ENCODE data around the gene SMOC2. TPM values are rescaled to one million over a fixed set of nuclear protein-coding genes. Genes with fewer than 3 reads are reported as not detected.

SMOC2 gene
- total RNA-seq, 2 donors from 2014 or later = not detected

DNA sequence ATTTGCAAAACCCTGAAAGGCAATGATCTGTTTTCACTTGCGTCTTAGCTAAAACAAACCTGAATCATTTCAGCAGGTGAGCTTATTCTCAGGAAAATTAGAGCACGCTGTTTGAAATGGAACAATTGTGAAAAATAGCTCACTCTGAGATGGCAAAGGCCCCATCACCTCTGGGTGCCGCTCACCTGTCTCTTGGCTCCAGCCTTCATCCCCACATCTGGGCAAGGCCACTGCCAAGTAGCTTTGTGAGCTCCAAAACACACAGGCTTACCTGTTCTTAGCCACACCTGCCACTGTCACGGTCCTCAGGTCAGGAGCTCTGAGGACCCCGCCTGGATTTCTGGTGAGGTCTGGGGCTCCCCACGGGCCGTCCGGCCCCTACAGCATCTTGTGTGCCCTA lies 66.7 kb downstream of the SMOC2 start:
- peaks cover 28% of the 10 kb centered on the region for H3K27me3 Mint-ChIP-seq
- no peaks in the 10 kb centered on the region for H3K4me1 Mint-ChIP-seq
- DNase-seq (no peak), ATAC-seq (no peak)
- H3K9me3 ChIP-seq (ENCODE audit: control insufficient read depth, low read length, poor library complexity, severe bottlenecking) = no peaks in the 10 kb centered on the region
- H3K4me3 Mint-ChIP-seq = no peak overlapping the region
- no peaks in the 10 kb centered on the region for H3K36me3 Mint-ChIP-seq (ENCODE audit: low read depth)
- no peak overlapping the region for H3K27ac Mint-ChIP-seq

GRCh38 chr6:168508903-168509302 lies 67.9 kb downstream of the SMOC2 start:
- Mint-ChIP-seq H3K27ac (no peak overlapping the region), H3K4me1 (no peaks in the 10 kb centered on the region), H3K4me3 (no peak overlapping the region), H3K27me3 (peaks cover 26% of the 10 kb centered on the region), H3K36me3 (ENCODE audit: low read depth) (no peaks in the 10 kb centered on the region)
- H3K9me3 ChIP-seq (ENCODE audit: control insufficient read depth, low read length, poor library complexity, severe bottlenecking) = no peaks in the 10 kb centered on the region
- no peak for DNase-seq
- ATAC-seq = no peak

DNA sequence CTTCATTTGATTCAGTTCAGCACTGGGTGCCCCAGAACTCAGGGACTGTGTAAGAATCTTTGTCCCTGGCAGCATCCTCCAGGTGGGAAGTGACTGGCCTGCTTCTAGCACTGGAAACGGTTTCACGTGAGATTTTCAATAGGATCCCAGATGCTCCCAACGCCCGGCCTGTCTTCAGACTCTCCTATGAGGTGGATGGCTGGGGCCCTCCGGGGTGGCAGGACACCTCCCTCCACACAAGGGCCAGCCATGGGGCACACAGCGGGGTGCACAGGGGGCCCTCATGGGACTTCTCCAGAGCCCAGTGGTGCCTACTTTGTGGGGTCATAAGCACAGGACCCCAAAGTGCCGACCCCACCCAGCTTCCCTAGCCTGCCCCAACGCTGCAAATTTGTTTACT lies 72.8 kb downstream of the SMOC2 start:
- Mint-ChIP-seq H3K4me1 (no peaks in the 10 kb centered on the region), H3K27me3 (peaks cover 16% of the 10 kb centered on the region), H3K4me3 (no peak overlapping the region), H3K36me3 (ENCODE audit: low read depth) (no peaks in the 10 kb centered on the region), H3K27ac (no peak overlapping the region)
- DNase-seq = no peak
- H3K9me3 ChIP-seq (ENCODE audit: control insufficient read depth, low read length, poor library complexity, severe bottlenecking) = no peaks in the 10 kb centered on the region
- no peak for ATAC-seq

DNA sequence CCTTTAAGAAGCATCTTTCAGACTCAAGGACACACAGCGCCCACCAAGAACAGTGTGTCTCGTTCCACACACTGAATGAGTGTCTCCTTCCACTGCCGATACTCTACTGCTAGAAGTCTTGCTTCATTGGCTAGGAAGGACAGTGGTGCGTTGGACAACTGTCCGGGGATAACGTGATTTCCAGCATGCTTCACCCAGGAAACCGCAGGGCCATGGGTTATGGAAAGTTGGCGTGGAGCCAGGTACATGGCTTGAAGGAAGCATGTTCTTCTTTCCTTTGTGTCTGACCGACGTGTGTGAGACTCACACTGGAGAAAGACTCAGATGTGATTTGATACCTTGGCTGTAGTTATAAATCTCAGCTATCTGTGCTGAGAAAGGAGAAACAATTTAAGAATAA lies 73.2 kb downstream of the SMOC2 start:
- H3K27ac Mint-ChIP-seq = no peak overlapping the region
- H3K4me1 Mint-ChIP-seq = no peaks in the 10 kb centered on the region
- ATAC-seq (no peak), DNase-seq (no peak)
- H3K27me3 Mint-ChIP-seq = peaks cover 11% of the 10 kb centered on the region
- H3K9me3 ChIP-seq (ENCODE audit: control insufficient read depth, low read length, poor library complexity, severe bottlenecking) = no peaks in the 10 kb centered on the region
- H3K36me3 Mint-ChIP-seq (ENCODE audit: low read depth) = no peaks in the 10 kb centered on the region
- no peak overlapping the region for H3K4me3 Mint-ChIP-seq

- H3K4me3 Mint-ChIP-seq = no peak overlapping the region
- H3K27ac Mint-ChIP-seq = no peak overlapping the region
- DNase-seq (no peak), ATAC-seq (no peak)
- H3K27me3 Mint-ChIP-seq = peaks cover 11% of the 10 kb centered on the region
- no peaks in the 10 kb centered on the region for H3K36me3 Mint-ChIP-seq (ENCODE audit: low read depth)
- no peaks in the 10 kb centered on the region for H3K4me1 Mint-ChIP-seq
- no peaks in the 10 kb centered on the region for H3K9me3 ChIP-seq (ENCODE audit: control insufficient read depth, low read length, poor library complexity, severe bottlenecking)
These were observed 74.4 kb downstream of the SMOC2 start for GRCh38 chr6:168515376-168515775.

DNA sequence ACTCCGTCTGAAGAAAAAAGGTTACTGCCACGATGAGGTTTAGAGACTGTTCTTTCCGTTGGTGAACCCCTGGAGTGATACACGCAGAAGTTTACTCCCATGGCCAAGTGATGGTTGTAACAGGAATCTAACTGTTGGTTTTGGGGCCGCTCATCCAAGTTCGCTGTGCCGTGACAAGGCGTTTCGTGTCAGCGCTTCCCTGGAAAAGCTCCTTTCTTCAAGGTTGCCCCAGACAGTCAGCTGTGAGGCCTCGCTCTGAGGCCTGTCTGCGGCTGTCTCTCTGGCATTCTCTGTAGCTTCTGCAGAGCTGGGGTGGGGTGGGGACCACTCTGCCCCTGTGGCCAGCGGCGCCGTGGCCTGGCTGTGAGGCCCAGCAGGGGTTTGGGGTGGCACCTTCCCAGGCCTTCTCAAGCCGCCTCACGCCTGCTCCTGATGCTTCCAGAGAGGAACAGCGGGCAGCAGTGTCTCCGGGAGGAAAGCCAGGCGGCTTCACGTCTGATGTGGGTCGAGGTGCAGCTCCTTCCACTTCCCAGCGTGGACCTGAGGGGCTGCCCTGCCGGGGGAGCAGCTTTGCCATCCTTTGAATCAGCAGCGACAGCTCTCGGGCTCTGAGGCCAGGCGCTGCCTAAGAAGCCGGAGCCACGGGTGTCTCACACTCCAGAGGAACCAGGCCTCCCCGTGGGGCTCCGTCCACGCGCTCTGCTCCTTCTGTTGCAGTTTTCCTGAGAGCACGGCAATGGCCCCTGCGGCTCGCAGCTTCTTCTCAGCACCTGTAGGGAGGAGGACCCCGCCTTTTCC lies 76.2 kb downstream of the SMOC2 start:
- Mint-ChIP-seq H3K27me3 (peaks cover under 1% of the 10 kb centered on the region), H3K4me1 (no peaks in the 10 kb centered on the region), H3K27ac (no peak overlapping the region), H3K36me3 (ENCODE audit: low read depth) (no peaks in the 10 kb centered on the region), H3K4me3 (no peak overlapping the region)
- no peak for DNase-seq
- no peak for ATAC-seq
- H3K9me3 ChIP-seq (ENCODE audit: control insufficient read depth, low read length, poor library complexity, severe bottlenecking) = no peaks in the 10 kb centered on the region

- Mint-ChIP-seq H3K4me3 (no peak overlapping the region), H3K27ac (no peak overlapping the region), H3K36me3 (ENCODE audit: low read depth) (no peaks in the 10 kb centered on the region), H3K4me1 (no peaks in the 10 kb centered on the region), H3K27me3 (no peaks in the 10 kb centered on the region)
- no peak for ATAC-seq
- no peaks in the 10 kb centered on the region for H3K9me3 ChIP-seq (ENCODE audit: control insufficient read depth, low read length, poor library complexity, severe bottlenecking)
- no peak for DNase-seq
These were observed 76.9 kb downstream of the SMOC2 start for GRCh38 chr6:168517742-168518347.

DNA sequence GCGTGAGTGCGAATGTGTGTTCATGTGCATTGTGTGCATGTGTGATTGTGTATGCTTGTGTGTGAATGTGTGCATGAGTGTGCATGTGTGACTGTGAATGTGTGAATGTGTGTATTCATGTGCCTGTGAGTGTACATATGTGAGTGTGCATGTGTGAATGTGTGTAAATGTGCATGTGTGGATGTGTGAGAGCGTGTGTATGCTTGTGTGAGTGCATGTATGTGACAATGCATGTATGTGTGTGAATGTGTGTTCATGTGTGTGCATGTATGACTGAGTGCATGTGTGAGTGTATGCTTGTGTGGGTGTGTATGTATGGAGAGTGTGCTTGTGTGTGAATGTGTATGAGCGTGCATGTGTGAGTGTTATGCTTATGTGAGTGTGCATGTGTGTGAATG lies 77.4 kb downstream of the SMOC2 start:
- H3K27ac Mint-ChIP-seq = no peak overlapping the region
- no peaks in the 10 kb centered on the region for H3K9me3 ChIP-seq (ENCODE audit: control insufficient read depth, low read length, poor library complexity, severe bottlenecking)
- H3K4me3 Mint-ChIP-seq = no peak overlapping the region
- H3K4me1 Mint-ChIP-seq = no peaks in the 10 kb centered on the region
- H3K27me3 Mint-ChIP-seq = no peaks in the 10 kb centered on the region
- no peaks in the 10 kb centered on the region for H3K36me3 Mint-ChIP-seq (ENCODE audit: low read depth)
- no peak for DNase-seq
- no peak for ATAC-seq

- Mint-ChIP-seq H3K4me3 (no peak overlapping the region), H3K27me3 (no peaks in the 10 kb centered on the region), H3K4me1 (no peaks in the 10 kb centered on the region), H3K36me3 (ENCODE audit: low read depth) (no peaks in the 10 kb centered on the region), H3K27ac (no peak overlapping the region)
- no peak for ATAC-seq
- H3K9me3 ChIP-seq (ENCODE audit: control insufficient read depth, low read length, poor library complexity, severe bottlenecking) = no peaks in the 10 kb centered on the region
- DNase-seq = no peak
These were observed 77.9 kb downstream of the SMOC2 start for GRCh38 chr6:168518867-168519266.

DNA sequence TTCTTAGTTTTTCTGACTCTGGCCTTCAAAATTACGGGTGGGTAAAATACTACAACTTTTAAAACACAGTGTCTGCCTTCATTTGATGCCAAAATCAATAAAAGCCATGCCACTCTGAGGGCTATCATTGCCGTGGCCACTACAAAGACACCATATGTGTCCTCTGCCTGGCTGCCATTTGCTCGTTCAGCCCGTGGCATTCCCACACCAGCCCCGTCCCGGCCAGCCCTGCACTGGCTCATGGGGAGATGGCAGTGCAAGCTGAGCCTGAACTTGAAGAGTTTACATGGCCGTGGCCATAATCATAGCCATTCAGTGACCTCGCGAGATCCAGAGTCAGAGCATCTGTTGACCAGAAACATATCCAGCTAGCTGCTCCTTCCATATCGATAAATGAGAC lies 79.2 kb downstream of the SMOC2 start:
- no peak overlapping the region for H3K27ac Mint-ChIP-seq
- peaks cover 5% of the 10 kb centered on the region for H3K27me3 Mint-ChIP-seq
- no peak overlapping the region for H3K4me3 Mint-ChIP-seq
- ATAC-seq (no peak), DNase-seq (no peak)
- H3K4me1 Mint-ChIP-seq = no peaks in the 10 kb centered on the region
- H3K9me3 ChIP-seq (ENCODE audit: control insufficient read depth, low read length, poor library complexity, severe bottlenecking) = no peaks in the 10 kb centered on the region
- no peaks in the 10 kb centered on the region for H3K36me3 Mint-ChIP-seq (ENCODE audit: low read depth)

DNA sequence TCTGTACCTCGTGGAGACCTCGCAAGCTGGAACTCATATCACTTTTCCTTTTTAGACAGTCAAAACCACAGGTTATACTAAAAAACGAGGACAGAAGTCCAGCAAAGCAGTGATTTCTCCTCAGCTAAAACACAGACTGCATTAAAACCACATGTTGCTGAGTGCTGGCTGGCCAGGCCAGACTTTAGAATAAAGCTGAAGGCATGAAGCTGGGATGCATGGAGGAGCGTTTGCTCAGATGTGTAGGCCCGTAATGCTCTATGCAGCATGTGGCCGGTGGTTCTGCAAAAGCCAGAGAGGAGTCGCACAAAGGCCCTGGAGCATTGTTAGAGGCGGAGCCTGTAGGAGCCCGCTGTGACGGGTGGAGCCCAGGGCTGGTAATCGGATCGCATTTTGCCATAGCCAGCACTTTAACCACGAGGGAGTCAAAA lies 83.6 kb downstream of the SMOC2 start:
- ATAC-seq = no peak
- Mint-ChIP-seq H3K4me3 (no peak overlapping the region), H3K27me3 (peaks cover 29% of the 10 kb centered on the region), H3K36me3 (ENCODE audit: low read depth) (no peaks in the 10 kb centered on the region), H3K27ac (no peak overlapping the region), H3K4me1 (peaks cover 3% of the 10 kb centered on the region)
- no peak for DNase-seq
- H3K9me3 ChIP-seq (ENCODE audit: control insufficient read depth, low read length, poor library complexity, severe bottlenecking) = no peaks in the 10 kb centered on the region

GRCh38 chr6:168525114-168525513 lies 84.1 kb downstream of the SMOC2 start:
- H3K4me3 Mint-ChIP-seq = no peak overlapping the region
- no peaks in the 10 kb centered on the region for H3K9me3 ChIP-seq (ENCODE audit: control insufficient read depth, low read length, poor library complexity, severe bottlenecking)
- no peaks in the 10 kb centered on the region for H3K36me3 Mint-ChIP-seq (ENCODE audit: low read depth)
- ATAC-seq (no peak), DNase-seq (no peak)
- no peak overlapping the region for H3K27ac Mint-ChIP-seq
- H3K4me1 Mint-ChIP-seq = peaks cover 3% of the 10 kb centered on the region
- H3K27me3 Mint-ChIP-seq = peaks cover 29% of the 10 kb centered on the region

DNA sequence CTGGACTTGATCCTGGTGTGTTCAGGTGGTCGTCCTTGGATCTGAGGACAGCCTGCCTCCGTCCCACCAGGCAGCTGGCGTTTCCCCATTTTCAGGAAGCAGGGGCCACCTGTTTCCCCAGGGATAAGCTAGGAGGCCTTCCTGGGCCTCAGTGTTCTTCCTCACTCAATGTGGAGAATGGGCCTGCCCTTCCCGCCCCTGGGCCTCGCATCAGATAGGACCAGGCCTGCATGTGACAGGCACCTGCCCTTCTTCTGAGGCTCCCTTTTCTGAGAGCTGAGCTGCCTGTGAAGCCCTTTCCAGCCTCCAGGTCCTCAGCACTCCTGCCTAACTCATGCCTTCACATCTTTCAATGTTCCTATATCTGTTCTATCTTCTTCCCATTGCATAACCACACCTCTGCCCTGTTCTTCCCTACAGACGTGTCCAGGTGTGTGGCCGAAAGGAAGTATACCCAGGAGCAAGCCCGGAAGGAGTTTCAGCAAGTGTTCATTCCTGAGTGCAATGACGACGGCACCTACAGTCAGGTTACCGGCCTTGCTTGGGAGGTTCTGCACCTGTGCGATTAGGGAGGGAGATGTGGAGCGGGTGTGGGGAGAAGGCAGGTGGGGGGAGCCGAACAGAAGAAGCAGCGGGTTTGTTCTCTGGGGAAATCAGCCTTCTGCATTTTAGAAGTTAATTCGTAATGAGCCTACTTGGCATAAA lies 85.1 kb downstream of the SMOC2 start:
- DNase-seq = no peak
- Mint-ChIP-seq H3K4me1 (peaks cover 3% of the 10 kb centered on the region), H3K27ac (no peak overlapping the region), H3K27me3 (peaks cover 33% of the 10 kb centered on the region), H3K4me3 (no peak overlapping the region), H3K36me3 (ENCODE audit: low read depth) (no peaks in the 10 kb centered on the region)
- ATAC-seq = no peak
- H3K9me3 ChIP-seq (ENCODE audit: control insufficient read depth, low read length, poor library complexity, severe bottlenecking) = no peaks in the 10 kb centered on the region

All from T-helper 17 cell (primary cell).